Keratinocyte (primary cell): Measurements from ENCODE around the gene L3MBTL4. TPM values are rescaled to one million over a fixed set of nuclear protein-coding genes. Genes with fewer than 3 reads are reported as not detected.

Experiments
- DNase-seq: peaks from one replicate; pipeline ENCODE4 v3.0.0-alpha.2; 2011; ENCODE audit warnings: low read depth, missing footprints, low spot score
- FAIRE-seq: peaks from 2 replicates; lab custom pipeline; 2011; peaks lifted over from hg19 to GRCh38; lab: Jason Lieb, UNC
- H2AFZ ChIP-seq: 2 replicates; pipeline ENCODE4 v1.6.0; 2012; ENCODE audit warnings: low read length, control low read depth, inconsistent platforms; ENCODE audit not compliant: control insufficient read depth
- H3K27ac ChIP-seq: 2 replicates; pipeline ENCODE4 v1.5.1; 2011; ENCODE audit warnings: low read length; ENCODE audit not compliant: control insufficient read depth, insufficient read depth
- H3K27me3 ChIP-seq: 3 replicates; pipeline ENCODE4 v1.6.0; 2011; ENCODE audit warnings: low read length; ENCODE audit not compliant: control insufficient read depth, insufficient read depth; ENCODE audit errors: extremely low read depth
- H3K36me3 ChIP-seq, 2 experiments: 2 replicates in 1 of 2; 3 replicates in 1 of 2; pipeline ENCODE4 v1.5.1; 2011; ENCODE audit warnings: low read length in 2 of 2, mild to moderate bottlenecking in 1 of 2; ENCODE audit not compliant: control insufficient read depth in 2 of 2, insufficient read depth in 2 of 2; ENCODE audit errors: extremely low read depth in 1 of 2
- H3K4me1 ChIP-seq: 3 replicates; pipeline ENCODE4 v1.5.1; 2011; ENCODE audit warnings: low read length; ENCODE audit not compliant: control insufficient read depth, insufficient read depth; ENCODE audit errors: extremely low read depth
- H3K4me2 ChIP-seq: 3 replicates; pipeline ENCODE4 v1.6.0; 2011; ENCODE audit warnings: low read depth, low read length; ENCODE audit not compliant: control insufficient read depth, insufficient read depth; ENCODE audit errors: extremely low read depth
- H3K4me3 ChIP-seq, 3 experiments: fragments of 200-600 bp in 1 of 3; sonication (generic) in 1 of 3; 2 replicates in 2 of 3; 3 replicates in 1 of 3; pipeline ENCODE4 v1.5.1; 2011 to 2016; ENCODE audit warnings: low read length in 3 of 3, mild to moderate bottlenecking in 3 of 3, control low read depth in 2 of 3, inconsistent platforms in 1 of 3, low read depth in 1 of 3, mixed read lengths in 1 of 3, mixed run types in 1 of 3, moderate library complexity in 1 of 3; ENCODE audit not compliant: control insufficient read depth in 2 of 3, insufficient read depth in 2 of 3; ENCODE audit errors: extremely low read depth in 1 of 3
- H3K79me2 ChIP-seq: 2 replicates; pipeline ENCODE4 v1.6.0; 2012; ENCODE audit warnings: low read length; ENCODE audit not compliant: control insufficient read depth, insufficient read depth
- H3K9ac ChIP-seq: 3 replicates; pipeline ENCODE4 v1.6.0; 2011; ENCODE audit warnings: low read length; ENCODE audit not compliant: control insufficient read depth, insufficient read depth; ENCODE audit errors: extremely low read depth
- H3K9me1 ChIP-seq: 3 replicates; pipeline ENCODE4 v1.6.0; 2011; ENCODE audit warnings: low read length; ENCODE audit not compliant: control insufficient read depth, insufficient read depth; ENCODE audit errors: extremely low read depth
- H3K9me3 ChIP-seq: 2 replicates; pipeline ENCODE4 v1.5.1; 2012; ENCODE audit warnings: low read depth, low read length; ENCODE audit not compliant: control insufficient read depth
- H4K20me1 ChIP-seq: 3 replicates; pipeline ENCODE4 v1.6.0; 2011; ENCODE audit warnings: low read length; ENCODE audit not compliant: control insufficient read depth, insufficient read depth; ENCODE audit errors: extremely low read depth
- CTCF ChIP-seq, 3 experiments: IDR thresholded peaks in 1 of 3; conservative IDR thresholded peaks in 1 of 3; optimal IDR thresholded peaks in 1 of 3; 2 replicates in 2 of 3; 3 replicates in 1 of 3; pipeline versions ENCODE3 to v1.5.1; 2011; ENCODE audit warnings: low read length in 3 of 3, mild to moderate bottlenecking in 3 of 3, moderate library complexity in 2 of 3, control low read depth in 1 of 3, inconsistent platforms in 1 of 3; ENCODE audit not compliant: insufficient read depth in 2 of 3; ENCODE audit errors: extremely low read depth in 1 of 3
- EZH2 ChIP-seq: IDR thresholded peaks from one replicate; pipeline ENCODE4 v1.6.1; 2012; ENCODE audit warnings: inconsistent platforms, mild to moderate bottlenecking, low read length, moderate library complexity
- dilution Hi-C: fragments of 300-500 bp; cut with MboI; formaldehyde crosslinking; loops from one replicate; pipeline ENCODE4 v1.7.0; 2020; ENCODE audit warnings: low sequenced_read_pairs; ENCODE audit not compliant: extremely low pct_ligation_motif_present
- polyA plus RNA-seq, 5 experiments: library from polyadenylated mRNA; depleted of rRNA in 3 of 5; stranded (reverse) in 3 of 5; stranded (forward) in 1 of 5; unstranded in 1 of 5; fragments of >200 nt; gene quantifications; 1 replicate in 1 of 5; 2 replicates in 3 of 5; 3 replicates in 1 of 5; pipeline versions ENCODE4 v1.2.1 to v1.2.3, GENCODE V29; 2011 to 2012; ENCODE audit warnings: missing spikeins in 2 of 5, low read depth in 1 of 5, low replicate concordance in 1 of 5

Gene L3MBTL4
- polyA plus RNA-seq, 1 donor (not counting 4 experiments of a cell fraction or from before 2014, with no cell fraction given), result 0.17 TPM

- Histone ChIP-seq H3K36me3 (no peaks in the 10 kb centered on the region), H3K9me1 (no peaks in the 10 kb centered on the region), H3K9ac (no peak overlapping the region), H3K4me3 (no peak overlapping the region), H4K20me1 (no peaks in the 10 kb centered on the region), H3K9me3 (no peaks in the 10 kb centered on the region), H3K79me2 (no peaks in the 10 kb centered on the region), H3K4me2 (no peak overlapping the region), H3K27ac (no peak overlapping the region), H3K4me1 (no peaks in the 10 kb centered on the region), H2AFZ (no peak overlapping the region), H3K27me3 (no peaks in the 10 kb centered on the region)
- dilution Hi-C loops, result no loop called here
- FAIRE-seq (no peak), DNase-seq (no peak)
- TF ChIP-seq EZH2 (no peak), CTCF (optimal IDR thresholded peaks at IDR 0.05 in 1 of 3, IDR thresholded peaks at IDR 0.05 in 1 of 3, conservative IDR thresholded peaks at IDR 0.05 in 1 of 3; ENCODE audit: extremely low read depth in 1 of 3, insufficient read depth in 2 of 3, low read length in 3 of 3) (no peak)
Observed at GRCh38 chr18:6397931-6398566, 16.7 kb downstream of the L3MBTL4 start.

GRCh38 chr18:6396847-6397246 is 17.9 kb downstream of the L3MBTL4 start:
- no peaks in the 10 kb centered on the region for H3K36me3 ChIP-seq
- dilution Hi-C loops, result no loop called here
- H3K9me1 ChIP-seq, result no peaks in the 10 kb centered on the region
- TF ChIP-seq EZH2, result no peak
- no peak for TF ChIP-seq CTCF (optimal IDR thresholded peaks at IDR 0.05 in 1 of 3, IDR thresholded peaks at IDR 0.05 in 1 of 3, conservative IDR thresholded peaks at IDR 0.05 in 1 of 3; ENCODE audit: extremely low read depth in 1 of 3, insufficient read depth in 2 of 3, low read length in 3 of 3)
- no peak overlapping the region for H2AFZ ChIP-seq
- FAIRE-seq (no peak), DNase-seq (no peak)
- H3K4me2 ChIP-seq, result no peak overlapping the region
- H3K27ac ChIP-seq, result no peak overlapping the region
- no peaks in the 10 kb centered on the region for H3K27me3 ChIP-seq
- no peaks in the 10 kb centered on the region for H4K20me1 ChIP-seq
- no peak overlapping the region for H3K9ac ChIP-seq
- no peaks in the 10 kb centered on the region for H3K9me3 ChIP-seq
- no peak overlapping the region for H3K4me3 ChIP-seq
- no peaks in the 10 kb centered on the region for H3K79me2 ChIP-seq
- no peaks in the 10 kb centered on the region for H3K4me1 ChIP-seq
